ENCODE results near the gene GPHN. TPM values are rescaled to one million over a fixed set of nuclear protein-coding genes. Genes with fewer than 3 reads are reported as not detected.

The GPHN gene
- total and polyA plus RNA-seq, 4 experiments from 2014 or later: 9.0 to 18.8 (median 14.9) TPM

DNA sequence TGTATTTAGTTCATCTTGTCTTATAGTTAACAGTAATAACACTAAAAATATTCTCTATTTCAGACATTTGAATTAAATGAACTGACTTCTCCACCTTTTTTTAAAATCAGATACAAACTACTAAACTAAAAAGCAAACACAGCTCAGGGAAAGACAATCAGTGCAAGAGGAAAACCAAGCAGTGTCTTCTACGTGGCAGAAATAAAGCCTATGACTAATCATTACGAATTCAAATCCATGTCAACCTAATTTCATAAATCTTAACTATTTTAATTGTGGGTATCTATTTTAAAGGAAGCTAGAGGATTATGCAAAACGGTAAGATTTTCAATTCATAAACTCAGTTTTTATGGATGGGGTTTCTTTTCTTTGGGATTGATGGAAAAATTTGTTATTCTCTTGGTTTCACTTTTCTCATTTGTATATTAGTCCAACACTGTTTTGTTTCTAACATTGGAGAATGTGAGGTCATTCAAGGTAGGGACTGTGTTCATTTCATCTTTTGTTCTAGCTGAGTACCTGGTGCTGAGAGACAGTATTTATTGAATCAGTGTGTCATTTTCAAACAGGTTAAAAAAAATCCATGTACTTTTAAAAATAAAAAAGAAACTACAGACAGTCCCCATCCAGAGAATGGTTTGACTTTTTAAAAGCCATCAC lies 720.5 kb downstream of the GPHN start:
- no peak for DNase-seq
- ChIA-PET CTCF (ENCODE audit: partially characterized antibody) (interaction anchor here (1.4 kb wide), 1 partner anchor 14 kb away, joined by 3 read pairs; no protein-coding TSS in a partner anchor), POLR2A (ENCODE audit: partially characterized antibody) (no interaction called here)
- Histone ChIP-seq H3K4me1 (ENCODE audit: insufficient read depth, low read length) (no peaks in the 10 kb centered on the region), H3K36me3 (ENCODE audit: insufficient read depth, low read length) (no peaks in the 10 kb centered on the region), H3K9me3 (ENCODE audit: control insufficient read depth in 1 of 2, low read length in 2 of 2) (no peaks in the 10 kb centered on the region), H3K27ac (ENCODE audit: low read depth, low read length) (no peak overlapping the region), H3K4me3 (ENCODE audit: low read length in 2 of 2) (no peak overlapping the region), H3K27me3 (ENCODE audit: insufficient read depth, low read length) (no peaks in the 10 kb centered on the region)
- Mint-ChIP-seq H3K27me3 (peaks cover 5% of the 10 kb centered on the region in 2 donors), H3K9me3 (no peaks in the 10 kb centered on the region), H3K4me1 (peaks cover 0 to 1% (median 0%) of the 10 kb centered on the region in 4 donors), H3K36me3 (no peaks in the 10 kb centered on the region), H3K27ac (no peak overlapping the region), H3K4me3 (no peak overlapping the region)
- intact Hi-C loops (cut with micrococcal nuclease): no loop called here

Other genes with a start within 250 kb of the GPHN start
- gene CCDC196, start 21.8 kb upstream of the GPHN start, total RNA-seq: not detected
- gene CCDC196, start 21.8 kb upstream of the GPHN start, polyA plus RNA-seq: not detected

Measured in CD4-positive, alpha-beta memory T cell (primary cell).